ENCODE data around the gene SPINT2. TPM values are rescaled to one million over a fixed set of nuclear protein-coding genes. Genes with fewer than 3 reads are reported as not detected.
A peak's percentile ranks its signal among the peaks of the same experiment; 100 is the strongest.

SPINT2 gene
- total and polyA plus RNA-seq, 4 donors: 146 to 292 (median 196) TPM

DNA sequence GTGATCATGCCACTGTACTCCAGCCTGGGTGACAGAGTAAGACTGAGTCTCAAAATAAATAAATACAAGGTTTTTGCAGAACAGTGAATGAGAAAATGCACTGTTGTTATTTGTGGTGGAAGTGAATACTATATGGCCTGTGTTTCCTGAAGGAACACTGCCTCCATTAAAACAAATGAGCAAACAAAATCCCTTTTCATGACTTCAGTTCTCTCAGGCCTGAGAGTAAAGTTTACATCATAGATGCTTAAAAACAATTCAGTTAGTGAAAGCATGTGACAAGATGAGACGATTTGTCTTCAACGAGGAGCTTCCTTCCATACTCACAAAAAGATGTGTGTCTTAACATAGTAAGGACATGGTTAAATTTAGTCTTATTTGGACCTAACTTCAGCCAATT, 14.4 kb downstream of the SPINT2 start:
- H3K4me1 ChIP-seq (ENCODE audit: control insufficient read depth in 1 of 2, insufficient read depth in 2 of 2, low read length in 2 of 2): peaks cover 0 to 3% of the 10 kb centered on the region in 2 donors
- no peak for DNase-seq
- peak overlapping the region; percentile 83 to 96 for H3K27ac ChIP-seq (ENCODE audit: low read depth in 1 of 2, low read length in 2 of 2)
- peaks cover 0 to 2% of the 10 kb centered on the region in 2 donors for H3K36me3 ChIP-seq (ENCODE audit: control insufficient read depth in 1 of 2, insufficient read depth in 2 of 2, low read length in 1 of 2)
- WGBS, 2 donors: 75 to 79% methylated on average over 2 of the region's 2 CpGs
- no peak overlapping the region for H3K4me3 ChIP-seq (ENCODE audit: low read length in 2 of 2)
- no peaks in the 10 kb centered on the region for H3K27me3 ChIP-seq (ENCODE audit: control insufficient read depth in 1 of 2, insufficient read depth in 2 of 2, low read length in 1 of 2)
- intact Hi-C loops (cut with DNase I): loop anchor here in 1 of 2 donors (2.0 kb wide), 1 partner anchor 14 kb away; the partner anchor contains the start of gene SPINT2
- no peaks in the 10 kb centered on the region for H3K9me3 ChIP-seq (ENCODE audit: control insufficient read depth, low read length)
- ATAC-seq (ENCODE audit: low FRiP score): no peak

DNA sequence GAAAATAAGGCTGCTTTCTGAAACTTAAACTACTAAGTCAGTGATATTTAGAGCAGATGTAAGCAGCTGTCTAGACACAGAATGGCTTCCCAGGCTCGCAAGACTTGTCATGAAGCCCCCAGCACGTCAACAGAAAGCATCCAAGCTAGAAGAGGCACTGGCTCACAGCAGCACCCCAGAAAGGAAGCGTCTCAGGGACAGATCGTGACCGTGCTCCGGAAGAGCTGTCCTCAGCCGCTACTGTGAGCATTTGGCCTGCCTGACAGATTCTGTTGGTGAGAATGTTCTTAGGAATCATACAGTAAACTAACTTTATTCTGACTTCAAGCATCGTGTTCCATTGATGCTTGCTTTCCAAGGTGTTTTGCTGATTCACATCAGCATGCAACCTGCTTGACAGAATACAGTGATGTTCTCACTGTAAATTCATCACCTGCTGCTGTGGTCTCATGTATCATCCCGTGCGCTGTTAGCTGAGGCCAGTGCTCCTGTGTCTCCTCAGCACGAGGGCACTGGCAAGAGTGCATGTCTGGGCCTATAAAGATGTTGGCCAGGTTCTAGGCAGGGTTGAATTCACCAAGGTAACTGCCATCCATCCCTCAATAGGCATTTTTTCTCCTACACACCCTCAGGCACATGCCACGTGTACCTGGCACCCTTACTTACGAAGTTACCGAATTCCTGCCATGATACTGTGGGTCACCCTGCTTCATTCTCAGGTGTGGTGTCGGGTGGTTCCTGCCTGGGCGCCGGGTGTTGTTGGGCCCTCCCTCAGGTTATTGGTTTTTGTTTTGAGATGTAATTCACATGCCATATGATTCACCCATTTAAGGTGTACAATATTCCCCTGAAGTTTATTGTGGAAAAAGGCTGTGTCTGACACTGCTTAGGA, 15.9 kb downstream of the SPINT2 start:
- H3K4me1 ChIP-seq (ENCODE audit: control insufficient read depth in 1 of 2, insufficient read depth in 2 of 2, low read length in 2 of 2): peaks cover 0 to 3% of the 10 kb centered on the region in 2 donors
- WGBS, 2 donors: 82 to 86% methylated on average over 17 of the region's 17 CpGs
- no peaks in the 10 kb centered on the region for H3K9me3 ChIP-seq (ENCODE audit: control insufficient read depth, low read length)
- no peak for DNase-seq
- peak overlapping the region; percentile 24 to 83 for H3K27ac ChIP-seq (ENCODE audit: low read depth in 1 of 2, low read length in 2 of 2)
- no peak for ATAC-seq (ENCODE audit: low FRiP score)
- no peaks in the 10 kb centered on the region for H3K27me3 ChIP-seq (ENCODE audit: control insufficient read depth in 1 of 2, insufficient read depth in 2 of 2, low read length in 1 of 2)
- intact Hi-C loops (cut with DNase I): no loop called here
- peaks cover 0 to 2% of the 10 kb centered on the region in 2 donors for H3K36me3 ChIP-seq (ENCODE audit: control insufficient read depth in 1 of 2, insufficient read depth in 2 of 2, low read length in 1 of 2)
- H3K4me3 ChIP-seq (ENCODE audit: low read length in 2 of 2): no peak overlapping the region

DNA sequence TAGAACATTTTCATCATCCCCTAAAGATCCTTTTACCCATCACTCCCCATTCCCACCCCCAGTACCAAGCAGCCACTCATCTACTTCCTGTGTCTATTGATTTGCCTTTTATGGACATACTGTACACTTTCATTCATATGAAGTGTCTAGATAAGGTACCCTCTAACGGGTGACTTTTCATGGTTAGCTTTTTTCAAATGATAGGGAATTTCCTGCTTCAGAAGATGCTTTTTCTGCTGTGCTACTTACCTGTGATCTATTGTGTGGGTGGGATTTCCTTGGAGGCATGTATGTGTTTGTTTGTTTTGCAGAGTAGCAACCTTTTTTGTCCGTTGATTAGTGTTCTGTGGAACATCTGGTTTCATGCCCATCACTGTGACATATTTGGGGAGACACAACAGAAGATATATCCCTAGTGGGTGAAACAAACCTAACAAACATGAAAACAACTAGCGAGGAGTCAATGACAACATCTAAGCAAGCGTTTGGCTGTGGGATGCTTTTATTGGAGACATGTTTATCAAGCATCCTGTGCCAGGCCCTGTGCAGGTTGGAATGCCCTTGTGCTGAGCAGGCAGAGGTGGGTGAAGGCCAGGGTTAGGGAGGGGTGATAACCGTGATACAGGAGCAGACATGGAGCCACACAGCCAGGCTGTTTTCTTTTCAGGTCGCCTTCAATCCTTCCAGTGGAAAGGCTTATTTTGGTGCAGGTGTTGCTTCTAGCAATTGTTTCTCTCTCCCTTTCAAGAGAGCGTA, 17.6 kb downstream of the SPINT2 start:
- no peak for ATAC-seq (ENCODE audit: low FRiP score)
- 46 to 52% methylated on average over 7 of the region's 7 CpGs for WGBS, 2 donors

DNA sequence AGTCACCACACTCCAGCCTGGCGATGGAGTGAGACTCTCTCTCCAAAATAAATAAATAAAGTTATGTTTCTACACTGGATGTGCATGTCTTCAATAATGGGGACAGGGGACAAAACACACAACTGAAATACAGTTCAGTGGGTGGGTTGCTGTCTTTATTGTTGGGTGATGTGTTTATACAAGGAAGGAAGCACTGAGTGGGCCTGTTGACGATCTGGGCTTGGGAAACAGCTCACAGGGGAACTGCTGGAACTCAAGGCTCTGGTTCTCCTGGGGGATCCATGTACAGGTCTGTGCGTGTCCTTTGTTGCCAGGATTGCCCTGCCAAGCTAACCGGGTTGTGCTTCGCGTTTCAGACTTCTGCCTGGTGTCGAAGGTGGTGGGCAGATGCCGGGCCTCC, 18.9 kb downstream of the SPINT2 start:
- H3K36me3 ChIP-seq (ENCODE audit: control insufficient read depth in 1 of 2, insufficient read depth in 2 of 2, low read length in 1 of 2): peaks cover 0 to 3% of the 10 kb centered on the region in 2 donors
- intact Hi-C loops (cut with DNase I): no loop called here
- H3K4me1 ChIP-seq (ENCODE audit: control insufficient read depth in 1 of 2, insufficient read depth in 2 of 2, low read length in 2 of 2): no peaks in the 10 kb centered on the region
- no peak overlapping the region for H3K4me3 ChIP-seq (ENCODE audit: low read length in 2 of 2)
- H3K9me3 ChIP-seq (ENCODE audit: control insufficient read depth, low read length): no peaks in the 10 kb centered on the region
- ATAC-seq (ENCODE audit: low FRiP score) (no peak), DNase-seq (no peak)
- H3K27me3 ChIP-seq (ENCODE audit: control insufficient read depth in 1 of 2, insufficient read depth in 2 of 2, low read length in 1 of 2): no peaks in the 10 kb centered on the region
- 78 to 81% methylated on average over 8 of the region's 8 CpGs for whole genome bisulfite sequencing, 2 donors
- H3K27ac ChIP-seq (ENCODE audit: low read depth in 1 of 2, low read length in 2 of 2): peak overlapping the region; percentile 48 to 51

More for the DNA sequence above, 17.6 kb downstream of the SPINT2 start:
- DNase-seq: no peak
- no peaks in the 10 kb centered on the region for H3K27me3 ChIP-seq (ENCODE audit: control insufficient read depth in 1 of 2, insufficient read depth in 2 of 2, low read length in 1 of 2)
- no peaks in the 10 kb centered on the region for H3K9me3 ChIP-seq (ENCODE audit: control insufficient read depth, low read length)
- H3K36me3 ChIP-seq (ENCODE audit: control insufficient read depth in 1 of 2, insufficient read depth in 2 of 2, low read length in 1 of 2): peaks cover 0 to 2% of the 10 kb centered on the region in 2 donors
- no peak overlapping the region for H3K4me3 ChIP-seq (ENCODE audit: low read length in 2 of 2)
- H3K4me1 ChIP-seq (ENCODE audit: control insufficient read depth in 1 of 2, insufficient read depth in 2 of 2, low read length in 2 of 2): peaks cover 0 to 3% of the 10 kb centered on the region in 2 donors
- intact Hi-C loops (cut with DNase I): no loop called here
- peak overlapping the region in 1 of 2 donors; percentile 1 for H3K27ac ChIP-seq (ENCODE audit: low read depth in 1 of 2, low read length in 2 of 2)

DNA sequence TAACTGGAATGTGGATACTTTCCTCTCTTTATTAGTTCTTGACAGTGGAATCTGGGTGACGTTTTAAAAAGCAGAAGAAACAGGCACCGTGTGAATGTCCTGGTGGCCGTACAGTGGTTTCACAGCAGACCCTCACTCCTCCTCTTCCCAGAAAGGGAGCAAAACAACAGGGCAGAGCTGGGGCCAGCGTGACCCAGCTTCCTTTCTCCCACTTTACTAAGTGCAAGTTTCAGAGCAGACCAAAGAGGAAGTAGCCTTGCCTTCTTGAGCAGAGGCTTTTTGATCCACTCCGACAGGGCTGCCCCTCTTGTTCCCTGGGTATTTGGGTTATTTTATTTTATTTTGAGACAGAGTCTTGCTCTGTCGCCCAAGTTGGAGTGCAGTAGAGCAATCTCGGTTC, 20.0 kb downstream of the SPINT2 start:
- H3K36me3 ChIP-seq (ENCODE audit: control insufficient read depth in 1 of 2, insufficient read depth in 2 of 2, low read length in 1 of 2): peaks cover 0 to 9% of the 10 kb centered on the region in 2 donors
- H3K27me3 ChIP-seq (ENCODE audit: control insufficient read depth in 1 of 2, insufficient read depth in 2 of 2, low read length in 1 of 2): no peaks in the 10 kb centered on the region
- no peak overlapping the region for H3K27ac ChIP-seq (ENCODE audit: low read depth in 1 of 2, low read length in 2 of 2)
- intact Hi-C loops (cut with DNase I): no loop called here
- no peak for ATAC-seq (ENCODE audit: low FRiP score)
- peak in 1 of 2 donors; percentile 73 for DNase-seq
- 76 to 79% methylated on average over 7 of the region's 7 CpGs for WGBS, 2 donors
- no peak overlapping the region for H3K4me3 ChIP-seq (ENCODE audit: low read length in 2 of 2)
- H3K9me3 ChIP-seq (ENCODE audit: control insufficient read depth, low read length): no peaks in the 10 kb centered on the region
- no peaks in the 10 kb centered on the region for H3K4me1 ChIP-seq (ENCODE audit: control insufficient read depth in 1 of 2, insufficient read depth in 2 of 2, low read length in 2 of 2)

DNA sequence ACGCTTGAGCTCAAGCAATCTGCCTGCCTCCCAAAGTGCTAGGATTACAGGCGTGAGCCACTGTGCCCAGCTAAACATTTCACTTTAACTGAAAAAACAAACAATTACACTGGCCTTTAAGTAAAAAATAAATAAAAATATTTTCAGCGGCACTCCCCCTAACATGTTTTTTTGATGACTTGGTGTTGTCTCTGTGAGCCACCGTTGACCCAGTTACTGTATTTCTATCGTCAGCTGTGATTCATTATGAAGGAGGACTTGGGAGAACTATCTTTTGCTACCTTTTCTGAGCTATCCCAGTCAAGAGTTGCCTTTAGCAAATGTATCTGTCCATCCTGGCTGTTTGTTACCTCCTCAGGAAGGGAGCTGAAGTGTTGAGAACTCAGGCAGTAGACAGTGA, 21.2 kb downstream of the SPINT2 start:
- WGBS, 2 donors: 76 to 85% methylated on average over 5 of the region's 5 CpGs
- ATAC-seq (ENCODE audit: low FRiP score): no peak
- H3K4me3 ChIP-seq (ENCODE audit: low read length in 2 of 2): no peak overlapping the region
- intact Hi-C loops (cut with DNase I): no loop called here
- H3K4me1 ChIP-seq (ENCODE audit: control insufficient read depth in 1 of 2, insufficient read depth in 2 of 2, low read length in 2 of 2): no peaks in the 10 kb centered on the region
- no peaks in the 10 kb centered on the region for H3K9me3 ChIP-seq (ENCODE audit: control insufficient read depth, low read length)
- H3K27me3 ChIP-seq (ENCODE audit: control insufficient read depth in 1 of 2, insufficient read depth in 2 of 2, low read length in 1 of 2): no peaks in the 10 kb centered on the region
- no peak for DNase-seq
- no peak overlapping the region for H3K27ac ChIP-seq (ENCODE audit: low read depth in 1 of 2, low read length in 2 of 2)
- peaks cover 0 to 12% of the 10 kb centered on the region in 2 donors for H3K36me3 ChIP-seq (ENCODE audit: control insufficient read depth in 1 of 2, insufficient read depth in 2 of 2, low read length in 1 of 2)

DNA sequence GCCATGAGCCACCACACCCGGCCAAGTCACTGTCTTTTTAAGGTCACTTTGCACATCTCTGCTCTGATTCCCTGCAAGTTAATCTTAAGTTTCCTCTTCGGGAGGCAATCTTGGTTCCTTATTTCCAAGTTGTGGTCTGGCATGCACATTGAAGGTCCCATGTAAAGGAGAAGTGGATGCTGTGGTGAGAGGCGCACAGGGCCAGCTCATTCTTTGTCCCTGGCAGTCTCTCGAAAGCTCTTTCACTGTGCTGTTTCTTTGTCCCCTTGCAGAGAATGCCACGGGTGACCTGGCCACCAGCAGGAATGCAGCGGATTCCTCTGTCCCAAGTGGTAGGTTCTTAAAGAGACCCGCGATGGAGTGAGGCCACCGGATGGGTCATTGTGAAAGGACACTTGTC, 23.2 kb downstream of the SPINT2 start:
- WGBS, 2 donors: 79% methylated on average over 9 of the region's 9 CpGs
- Histone ChIP-seq H3K36me3 (ENCODE audit: control insufficient read depth in 1 of 2, insufficient read depth in 2 of 2, low read length in 1 of 2) (peaks cover 0 to 16% of the 10 kb centered on the region in 2 donors), H3K4me3 (ENCODE audit: low read length in 2 of 2) (no peak overlapping the region), H3K4me1 (ENCODE audit: control insufficient read depth in 1 of 2, insufficient read depth in 2 of 2, low read length in 2 of 2) (no peaks in the 10 kb centered on the region), H3K27ac (ENCODE audit: low read depth in 1 of 2, low read length in 2 of 2) (no peak overlapping the region), H3K27me3 (ENCODE audit: control insufficient read depth in 1 of 2, insufficient read depth in 2 of 2, low read length in 1 of 2) (no peaks in the 10 kb centered on the region), H3K9me3 (ENCODE audit: control insufficient read depth, low read length) (no peaks in the 10 kb centered on the region)
- ATAC-seq (ENCODE audit: low FRiP score) (no peak), DNase-seq (no peak)
- intact Hi-C loops (cut with DNase I): no loop called here

DNA sequence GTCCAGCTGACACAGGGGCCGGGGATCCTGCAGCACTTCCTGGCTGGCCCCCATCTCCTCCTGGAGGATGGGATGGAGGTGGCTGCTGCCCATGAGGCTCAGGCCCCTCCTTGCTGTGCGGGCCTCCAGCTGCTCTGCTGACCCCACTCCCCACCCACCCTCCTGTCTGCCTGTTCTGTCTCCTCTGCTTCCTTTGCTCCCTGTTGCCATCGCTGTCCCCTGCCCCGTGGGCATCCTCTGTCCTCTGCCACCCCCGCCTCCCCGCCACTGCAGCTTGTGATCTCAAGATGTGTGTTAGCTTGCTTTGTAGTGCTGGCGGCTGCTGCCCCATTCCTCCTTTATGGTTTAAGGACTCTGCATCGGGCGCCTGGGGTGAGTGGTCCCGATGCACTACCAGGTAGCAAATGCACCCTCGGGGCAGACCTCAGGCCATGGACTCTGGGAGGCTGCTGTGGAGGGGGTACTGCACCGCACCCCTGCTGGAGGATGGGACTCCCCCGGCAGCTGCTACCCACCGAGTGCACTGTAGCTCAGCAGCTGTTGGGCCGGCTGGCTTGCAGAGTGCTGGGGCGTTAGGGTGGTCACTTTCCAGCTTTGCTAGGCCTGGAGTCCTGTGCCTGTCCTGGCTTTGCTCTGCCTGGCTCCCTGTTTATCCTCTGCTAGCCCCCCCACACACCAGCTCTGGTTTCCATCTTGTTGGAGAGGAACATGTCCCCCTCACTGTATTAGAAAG, 23.9 kb downstream of the SPINT2 start:
- H3K27ac ChIP-seq (ENCODE audit: low read depth in 1 of 2, low read length in 2 of 2): no peak overlapping the region
- 79 to 85% methylated on average over 16 of the region's 16 CpGs for WGBS, 2 donors
- ATAC-seq (ENCODE audit: low FRiP score): no peak
- peaks cover 0 to 16% of the 10 kb centered on the region in 2 donors for H3K36me3 ChIP-seq (ENCODE audit: control insufficient read depth in 1 of 2, insufficient read depth in 2 of 2, low read length in 1 of 2)
- H3K4me3 ChIP-seq (ENCODE audit: low read length in 2 of 2): no peak overlapping the region
- DNase-seq: no peak
- H3K27me3 ChIP-seq (ENCODE audit: control insufficient read depth in 1 of 2, insufficient read depth in 2 of 2, low read length in 1 of 2): no peaks in the 10 kb centered on the region
- H3K4me1 ChIP-seq (ENCODE audit: control insufficient read depth in 1 of 2, insufficient read depth in 2 of 2, low read length in 2 of 2): no peaks in the 10 kb centered on the region
- no peaks in the 10 kb centered on the region for H3K9me3 ChIP-seq (ENCODE audit: control insufficient read depth, low read length)
- intact Hi-C loops (cut with DNase I): no loop called here

Measured in aorta (tissue), 5 donors.